ENCODE data around the gene SENP3.

SENP3 gene

DNA sequence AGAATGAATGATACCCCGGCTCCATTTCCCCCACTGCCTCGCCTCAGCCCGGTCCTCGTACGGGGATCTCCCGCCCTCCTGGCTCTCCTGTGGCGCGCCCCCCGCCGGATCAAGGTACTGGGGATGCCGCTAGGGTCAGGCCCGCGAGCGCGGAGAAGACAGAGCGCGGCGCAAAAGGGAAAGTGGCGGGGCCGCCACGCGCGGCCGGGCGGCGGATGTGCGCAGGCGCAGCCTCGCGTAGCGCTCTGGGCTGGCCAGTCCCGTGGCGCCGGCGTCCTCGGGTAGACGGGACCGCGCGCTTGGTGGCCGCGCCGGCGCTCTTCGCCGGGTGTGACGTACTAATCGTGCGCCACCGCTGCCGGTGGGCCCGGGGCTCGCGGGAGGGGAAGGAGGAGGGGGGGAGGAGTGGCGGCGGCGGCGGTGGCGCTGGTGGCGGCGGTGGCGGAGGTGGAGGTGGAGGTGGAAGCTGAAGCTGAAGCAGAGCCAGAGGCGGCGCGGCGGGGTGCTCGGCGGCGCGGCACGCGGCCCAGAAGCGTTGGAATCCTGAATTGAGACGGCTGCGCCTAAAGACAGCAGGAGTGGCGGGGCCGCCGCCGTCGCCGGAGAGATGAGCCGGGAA is at the start of gene SENP3:
SENP3 (plus strand) TSS at position 331 of the 619 bp plus-strand sequence. CDS start 1,158 bp downstream, outside the sequence.
- peak; percentile 70 to 85 (median 76) for DNase-seq

- DNase-seq, result no peak
Observed at GRCh38 chr17:7512105-7512504, 49.6 kb upstream of the SENP3 start.

DNA sequence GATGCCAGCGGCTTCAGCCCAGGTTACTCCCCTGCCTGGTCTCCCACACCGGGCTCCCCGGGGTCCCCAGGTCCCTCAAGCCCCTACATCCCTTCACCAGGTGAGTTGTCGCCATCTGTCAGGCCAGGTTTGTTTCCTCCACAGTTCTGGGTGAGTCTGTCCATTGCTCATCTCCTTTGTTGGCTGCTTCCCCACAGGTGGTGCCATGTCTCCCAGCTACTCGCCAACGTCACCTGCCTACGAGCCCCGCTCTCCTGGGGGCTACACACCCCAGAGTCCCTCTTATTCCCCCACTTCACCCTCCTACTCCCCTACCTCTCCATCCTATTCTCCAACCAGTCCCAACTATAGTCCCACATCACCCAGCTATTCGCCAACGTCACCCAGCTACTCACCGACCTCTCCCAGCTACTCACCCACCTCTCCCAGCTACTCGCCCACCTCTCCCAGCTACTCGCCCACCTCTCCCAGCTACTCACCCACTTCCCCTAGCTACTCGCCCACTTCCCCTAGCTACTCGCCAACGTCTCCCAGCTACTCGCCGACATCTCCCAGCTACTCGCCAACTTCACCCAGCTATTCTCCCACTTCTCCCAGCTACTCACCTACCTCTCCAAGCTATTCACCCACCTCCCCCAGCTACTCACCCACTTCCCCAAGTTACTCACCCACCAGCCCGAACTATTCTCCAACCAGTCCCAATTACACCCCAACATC is 48.7 kb upstream of the SENP3 start:
- no peak for DNase-seq

- DNase-seq, result no peak
Observed at GRCh38 chr17:7513850-7514419, 47.8 kb upstream of the SENP3 start.

DNA sequence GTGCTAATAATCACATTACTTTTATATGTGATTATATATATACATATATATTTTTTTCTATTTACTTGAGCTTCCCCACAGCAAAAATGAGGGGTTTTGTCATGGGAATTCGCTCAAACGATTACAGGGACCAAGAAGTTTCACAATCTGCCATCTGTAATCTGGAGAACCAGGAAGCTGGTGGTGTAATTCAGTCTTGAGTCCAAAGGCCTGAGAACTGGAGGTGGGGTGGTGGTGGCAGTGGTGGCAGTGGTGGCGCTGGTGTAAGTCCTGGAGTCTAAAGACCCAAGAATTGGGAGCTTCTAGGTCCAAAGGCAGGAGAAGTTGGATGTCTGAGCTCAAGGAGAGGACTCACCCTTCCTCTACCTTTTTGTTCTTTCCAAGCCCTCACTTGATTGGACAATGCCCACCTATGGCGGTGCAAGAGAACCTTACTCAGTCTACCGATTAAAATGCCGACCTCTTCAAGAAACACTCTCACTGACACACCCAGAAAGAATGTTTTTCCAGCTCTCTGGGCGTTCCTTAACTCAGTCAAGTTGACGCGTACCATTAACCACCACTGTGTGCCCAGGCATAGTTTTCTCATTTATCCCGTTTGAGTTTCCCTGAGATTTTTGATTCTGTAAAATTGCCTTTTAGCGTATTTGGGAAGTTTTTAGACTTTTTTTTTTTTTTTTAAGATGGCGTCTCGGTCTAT is 45.7 kb upstream of the SENP3 start:
- no peak for DNase-seq

GRCh38 chr17:7523033-7523432 is 38.7 kb upstream of the SENP3 start:
- peak in 2 of 4 experiments; percentile 17 to 20 for DNase-seq

DNA sequence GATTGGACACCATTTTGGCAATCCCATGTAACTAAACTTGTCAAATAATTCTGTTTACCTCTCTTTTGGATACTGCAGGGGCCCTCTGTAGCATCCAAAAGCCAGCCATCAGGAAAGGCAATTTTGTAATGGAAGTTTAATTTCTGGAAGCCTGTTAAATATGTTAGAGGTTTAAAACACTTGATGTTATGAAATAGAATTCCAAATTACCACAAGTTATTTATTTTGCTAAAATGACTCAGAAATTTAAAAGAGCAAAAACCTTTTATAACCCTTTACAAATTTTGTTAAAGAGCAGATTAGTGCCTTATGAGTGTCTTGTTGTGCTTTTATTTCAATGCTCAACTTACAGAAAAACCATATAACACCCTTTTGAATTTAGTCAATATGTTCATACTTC is 32.9 kb upstream of the SENP3 start:
- no peak for DNase-seq

- DNase-seq, result no peak
Observed at GRCh38 chr17:7530023-7530900, 31.5 kb upstream of the SENP3 start.

- no peak for DNase-seq
Observed at GRCh38 chr17:7538050-7538449, 23.7 kb upstream of the SENP3 start.

GRCh38 chr17:7538891-7539545 is 22.7 kb upstream of the SENP3 start:
- DNase-seq, result no peak

GRCh38 chr17:7541074-7541621 is 20.6 kb upstream of the SENP3 start:
- DNase-seq, result no peak

GRCh38 chr17:7544911-7545310 is 16.8 kb upstream of the SENP3 start:
- DNase-seq, result no peak

GRCh38 chr17:7548585-7549400 is 12.9 kb upstream of the SENP3 start, which contains the start of gene TNFSF12:
TNFSF12 (plus strand) TSS chr17:7549058; CDS start chr17:7549154, 96 bp downstream.
- DNase-seq, result peak in 2 of 4 experiments; percentile 47 to 48

DNA sequence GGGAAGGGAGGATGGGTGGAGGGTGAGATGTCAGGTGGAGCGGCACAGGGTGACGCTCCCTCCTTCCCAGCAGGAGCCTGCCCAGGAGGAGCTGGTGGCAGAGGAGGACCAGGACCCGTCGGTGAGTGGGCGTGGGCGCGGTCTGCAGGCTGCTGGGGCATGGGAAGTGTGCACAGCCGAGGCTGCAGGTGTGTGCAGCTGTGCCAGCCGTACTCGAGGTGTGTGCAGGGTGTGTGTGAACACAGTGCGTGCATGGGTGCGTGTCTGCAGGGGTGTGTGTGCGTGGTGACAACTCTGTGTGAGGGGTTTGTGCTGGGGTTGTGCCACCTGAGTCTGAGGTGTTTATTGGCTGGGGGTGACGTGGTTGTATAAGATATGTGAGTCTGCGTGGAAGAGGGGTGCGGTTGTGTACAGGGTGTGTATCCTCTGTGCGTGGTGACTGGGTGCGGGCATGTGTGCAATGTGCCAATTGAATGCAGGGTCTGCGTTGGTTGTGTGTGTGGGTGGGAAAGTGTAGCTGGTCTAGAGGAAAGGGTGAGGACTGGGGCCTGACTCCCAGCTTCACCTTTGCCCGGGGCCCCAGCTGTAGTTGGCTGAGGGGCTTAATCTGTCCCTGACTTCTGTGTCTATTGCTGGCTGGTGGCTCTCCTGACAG is 12.2 kb upstream of the SENP3 start:
- DNase-seq, result peak in 2 of 4 experiments; percentile 21 to 37

DNA sequence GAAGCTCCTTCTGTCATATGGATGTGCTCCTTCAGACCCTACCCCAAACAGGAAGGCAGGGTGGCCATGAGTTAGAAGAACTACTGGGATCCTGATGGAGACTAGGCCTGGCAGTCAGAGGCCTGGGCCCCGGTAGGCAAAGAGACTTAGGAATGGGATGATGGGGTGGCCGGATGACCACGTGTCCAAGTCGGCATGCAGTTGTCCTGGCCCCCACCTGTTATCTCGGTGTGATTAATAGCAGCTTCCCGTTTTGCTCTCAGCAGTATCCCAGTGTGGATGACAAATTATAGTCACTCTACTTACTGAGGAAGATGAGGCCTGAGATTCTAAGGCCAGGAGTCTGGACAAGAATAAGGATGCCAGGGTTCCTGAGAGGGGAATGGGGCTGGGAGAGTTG is 11.4 kb upstream of the SENP3 start:
- no peak for DNase-seq

DNA sequence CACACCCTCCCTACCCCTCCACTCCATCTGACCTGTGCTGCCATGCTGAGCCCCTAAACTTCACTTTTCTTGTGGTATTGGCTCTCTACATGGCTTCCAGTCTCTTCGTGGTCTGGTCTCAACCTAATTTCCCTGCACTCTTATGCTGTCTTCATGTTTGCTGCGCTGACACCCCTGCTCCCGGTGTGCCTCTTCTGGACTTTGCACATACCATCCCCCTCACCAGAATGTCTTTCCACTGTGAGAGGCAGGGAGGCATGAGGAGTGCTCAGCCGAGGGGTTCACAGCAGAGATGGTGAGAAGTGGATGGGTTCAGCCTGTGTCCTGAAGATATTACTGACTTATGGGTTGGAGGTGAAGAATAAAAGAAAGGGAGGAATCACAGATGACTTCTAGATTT is 10.3 kb upstream of the SENP3 start:
- no peak for DNase-seq

DNA sequence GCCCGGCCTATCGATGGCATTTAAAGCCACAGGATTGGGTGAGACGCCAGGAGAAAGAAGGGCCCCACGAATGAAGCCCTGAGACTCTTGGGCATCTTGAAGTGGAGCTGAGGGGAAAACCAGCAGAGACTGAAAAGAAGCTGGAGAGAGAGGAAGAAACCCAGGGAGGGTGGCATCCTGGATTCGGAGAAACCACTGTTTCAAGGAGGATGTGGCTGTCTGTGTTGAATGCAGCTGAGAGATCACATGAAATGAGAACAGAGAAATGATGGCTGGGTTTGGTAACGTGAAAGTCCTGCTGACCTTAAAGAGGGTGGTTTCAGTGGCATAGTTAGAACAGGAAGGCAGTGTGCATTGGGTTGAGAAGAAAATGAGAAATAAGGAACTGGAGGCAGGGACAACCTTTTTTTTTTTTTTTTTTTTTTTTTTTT is 9.1 kb upstream of the SENP3 start:
- DNase-seq, result no peak

DNA sequence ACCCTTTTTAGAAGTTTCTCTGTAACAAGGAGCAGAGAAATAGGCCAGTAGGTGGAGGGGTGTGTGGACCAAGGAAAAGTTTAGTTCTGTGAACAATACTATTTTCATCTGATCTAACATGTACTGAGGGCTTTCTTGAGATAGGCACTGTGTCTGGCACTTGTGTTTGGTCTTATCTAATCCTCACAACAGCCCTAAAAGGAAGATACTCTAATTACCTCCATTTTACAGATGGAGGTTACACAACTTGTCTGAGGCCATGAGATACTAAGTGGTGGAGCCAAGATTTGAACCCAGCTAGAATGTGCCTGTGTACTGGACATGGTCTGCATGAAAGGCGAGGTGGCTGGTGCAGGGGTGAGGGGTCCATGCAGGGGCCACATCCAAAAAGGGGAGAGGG is 8.4 kb upstream of the SENP3 start:
- DNase-seq, result no peak

DNA sequence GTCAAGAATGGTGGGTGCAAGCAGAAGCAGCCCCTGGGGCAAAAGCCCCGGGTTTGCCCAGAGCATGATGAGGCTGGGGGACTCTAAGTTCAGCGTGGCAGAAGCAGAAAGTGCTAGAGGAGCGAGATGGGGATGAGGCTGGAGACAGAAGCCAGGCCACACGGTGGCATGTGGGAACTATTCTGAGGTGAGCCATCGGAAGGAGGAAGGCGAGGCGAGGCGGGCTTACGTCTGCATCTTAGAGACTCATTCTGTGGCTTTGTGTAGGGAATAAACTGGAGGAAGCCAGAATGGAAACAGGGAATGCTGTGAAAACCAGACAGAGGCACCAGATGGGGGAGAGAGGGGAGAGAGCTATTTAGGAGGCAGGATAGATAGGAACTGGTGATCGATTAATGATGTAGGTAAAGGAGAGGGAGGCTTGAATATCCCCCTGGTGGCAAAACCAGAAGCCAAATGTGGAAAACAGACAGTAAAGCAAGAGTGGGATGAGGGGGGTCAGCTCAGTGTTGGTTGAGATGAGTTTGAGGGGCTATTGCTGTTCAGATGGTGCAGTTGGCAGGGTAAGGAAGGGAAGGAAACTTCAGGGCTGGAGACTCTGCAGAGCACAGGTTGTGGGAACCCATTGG is 6.3 kb upstream of the SENP3 start:
- no peak for DNase-seq

- DNase-seq, result no peak
Observed at GRCh38 chr17:7556627-7557026, 5.1 kb upstream of the SENP3 start.
